Measurements from ENCODE around the gene GSX2. TPM values are rescaled to one million over a fixed set of nuclear protein-coding genes. Genes with fewer than 3 reads are reported as not detected.

Gene GSX2
- polyA plus RNA-seq, 1 of the 3 experiments (the other 2 are of a cell fraction), result 0.02 TPM

GRCh38 chr4:54093324-54094240 lies 6.4 kb upstream of the GSX2 start:
- Histone ChIP-seq H4K20me1 (ENCODE audit: insufficient read depth) (no peaks in the 10 kb centered on the region), H3K9me3 (no peaks in the 10 kb centered on the region), H3K36me3 (replicated peaks in 1 of 2; ENCODE audit: control insufficient read depth in 1 of 2, insufficient read depth in 2 of 2, low read length in 1 of 2) (no peaks in the 10 kb centered on the region), H3K4me2 (no peak overlapping the region), H3K27me3 (ENCODE audit: insufficient read depth) (peaks cover 23% of the 10 kb centered on the region; the same call in 1 of the 2 replicates), H3K9me2 (no peaks in the 10 kb centered on the region), H3K4me1 (ENCODE audit: control insufficient read depth in 1 of 2, insufficient read depth in 2 of 2, low read depth in 1 of 2, low read length in 1 of 2) (peaks cover 0 to 10% of the 10 kb centered on the region in 2 experiments; a peak in 2 of 4 replicates), H3F3A (replicated peaks; ENCODE audit: insufficient read depth) (no peaks in the 10 kb centered on the region), H3K4me3 (ENCODE audit: low read depth in 2 of 2, low read length in 1 of 2) (no peak overlapping the region), H2AFZ (ENCODE audit: low read depth) (no peak overlapping the region), H3K27ac (ENCODE audit: low read depth in 2 of 2, low read length in 1 of 2) (no peak overlapping the region), H3K9ac (no peak overlapping the region), H3K79me2 (ENCODE audit: insufficient read depth) (no peaks in the 10 kb centered on the region)
- TF ChIP-seq ELF1 (IDR thresholded peaks at IDR 0.05) (no peak), GATA2 (CRISPR knock-in tag; IDR thresholded peaks at IDR 0.05) (no peak), SMC3 (IDR thresholded peaks at IDR 0.05; ENCODE audit: low read depth, low read length) (no peak), FOSL2 (IDR thresholded peaks at IDR 0.05; ENCODE audit: borderline replicate concordance, low read depth) (no peak), TCF12 (IDR thresholded peaks at IDR 0.05) (no peak), CTCF (IDR thresholded peaks at IDR 0.05) (no peak), SIN3A (IDR thresholded peaks at IDR 0.05; ENCODE audit: borderline replicate concordance, low read depth, low read length) (no peak), RFX5 (IDR thresholded peaks at IDR 0.05; ENCODE audit: low read length) (no peak), TEAD4 (IDR thresholded peaks at IDR 0.05; ENCODE audit: borderline replicate concordance, insufficient read depth) (no peak), RAD21 (IDR thresholded peaks at IDR 0.05; ENCODE audit: low read length) (no peak), USF2 (IDR thresholded peaks at IDR 0.05; ENCODE audit: borderline replicate concordance, low read depth, low read length) (no peak), MEF2A (IDR thresholded peaks at IDR 0.05; ENCODE audit: borderline replicate concordance, low read depth) (no peak), REST (IDR thresholded peaks at IDR 0.05; ENCODE audit: low read depth, low read length) (no peak), CHD2 (IDR thresholded peaks at IDR 0.05; ENCODE audit: low read length, partially characterized antibody) (no peak), YY1 (IDR thresholded peaks at IDR 0.05; ENCODE audit: low read depth) (no peak)
- 91% methylated on average over 37 of the region's 37 CpGs for WGBS (ENCODE audit: low lambda C conversion rate)
- ChIA-PET POLR2A (no interaction called here), CTCF (interaction anchor here (0.7 to 1.7 kb wide), 5 partner anchors 124 to 183 kb away, joined by 3 to 4 read pairs (median 3); no protein-coding TSS in a partner anchor)
- no peak for DNase-seq
